D341Med (cell line): ENCODE results near the gene B3GNT4.
A peak's percentile ranks its signal among the peaks of the same experiment; 100 is the strongest.
"Not testable (repeated sequence)": the region's sequence is repeated elsewhere in the genome, so short reads cannot be mapped to it uniquely, and the experiment has no call there.

Experiments used
- DNase-seq: peaks from one replicate; pipeline ENCODE4 v3.0.0; 2012; ENCODE audit warnings: low spot score

Gene B3GNT4

GRCh38 chr12:122203301-122204166 is at the start of gene B3GNT4:
Gene B3GNT4 (plus strand): TSS chr12:122203709. CDS start chr12:122204619, 910 bp downstream.
- peak; percentile 79 for DNase-seq

GRCh38 chr12:122155705-122156104 is 47.8 kb upstream of the B3GNT4 start:
- DNase-seq = no peak

DNA sequence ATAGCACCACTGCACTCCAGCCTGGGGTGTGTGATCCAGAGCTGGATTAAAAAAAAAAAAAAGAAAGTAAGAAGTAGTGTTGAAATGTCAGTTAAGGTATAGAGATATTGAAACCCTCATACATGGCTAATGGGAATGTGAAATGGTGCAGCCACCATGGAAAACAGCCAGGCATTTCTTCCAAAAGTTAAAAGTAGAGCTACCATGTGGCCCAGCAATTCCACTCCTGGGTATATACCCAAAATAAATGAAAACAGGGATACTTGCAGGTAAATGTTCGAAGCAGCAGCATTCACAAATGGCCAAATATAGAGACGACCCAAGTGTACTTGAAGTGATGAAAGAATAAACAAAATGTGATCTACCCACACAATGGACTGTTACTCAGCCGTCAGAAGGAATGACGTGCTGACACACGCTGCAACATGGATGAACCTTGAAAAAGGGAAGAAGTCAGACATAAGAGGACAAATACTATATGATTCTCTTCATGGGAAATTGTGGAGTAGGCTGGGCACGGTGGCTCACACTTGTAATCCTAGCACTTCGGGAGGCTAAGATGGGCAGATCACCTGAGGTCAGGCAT is 44.7 kb upstream of the B3GNT4 start:
- no peak for DNase-seq

DNA sequence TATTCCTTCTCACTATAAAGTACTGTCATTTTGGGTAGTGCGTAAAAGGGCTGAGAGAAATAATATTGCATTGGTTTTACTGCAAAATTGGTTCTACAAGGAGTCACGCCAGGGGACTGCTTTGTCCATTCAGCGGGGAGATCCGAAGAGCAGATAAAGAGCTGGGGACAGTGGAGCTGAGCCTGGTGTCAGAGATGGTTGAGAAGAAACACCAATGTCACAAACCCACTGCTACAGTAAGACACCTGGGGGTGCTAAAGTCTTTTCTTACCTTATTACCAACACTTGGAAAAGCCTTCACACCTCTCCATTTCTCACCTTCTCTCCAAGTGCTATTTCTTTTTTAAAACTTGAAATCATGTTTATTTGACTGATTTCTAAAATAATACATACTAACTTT is 43.6 kb upstream of the B3GNT4 start:
- peak; percentile 38 for DNase-seq

DNA sequence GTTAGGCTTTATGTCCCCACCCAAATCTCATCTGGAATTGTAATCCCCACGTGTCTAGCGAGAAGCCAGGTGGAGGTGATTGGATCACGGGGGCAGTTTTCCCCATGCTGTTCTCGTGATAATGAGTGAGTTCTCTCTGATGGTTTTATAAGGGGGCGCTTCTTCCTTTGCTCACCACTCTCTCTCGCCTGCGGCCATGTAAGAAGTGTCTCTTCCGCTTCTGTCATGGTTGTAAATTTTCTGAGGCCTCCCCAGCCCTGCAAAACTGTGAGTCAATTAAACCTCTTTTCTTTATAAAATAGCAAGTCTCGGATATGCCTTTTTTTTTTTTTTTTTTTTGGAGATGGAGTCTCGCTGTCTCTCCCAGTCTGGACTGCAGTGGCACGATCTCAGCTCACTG is 42.7 kb upstream of the B3GNT4 start:
- DNase-seq = no peak

DNA sequence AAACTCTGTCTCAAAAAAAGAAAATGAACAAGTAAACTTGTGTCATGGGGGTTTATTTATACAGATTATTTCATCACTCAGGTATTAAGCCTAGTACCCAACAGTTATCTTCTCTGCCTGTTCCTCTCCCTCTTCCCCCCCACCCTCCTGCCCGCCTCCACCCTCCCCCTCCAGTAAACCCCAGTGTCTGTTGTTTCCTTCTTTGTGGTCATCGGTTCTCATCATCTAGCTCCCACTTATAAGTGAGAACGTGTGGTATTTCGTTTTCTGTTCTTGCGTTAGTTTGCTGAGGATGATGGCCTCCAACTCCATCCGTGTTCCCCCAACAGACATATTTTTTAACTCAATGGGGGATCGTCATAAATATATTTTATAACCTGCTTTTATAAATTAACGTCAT is 41.8 kb upstream of the B3GNT4 start:
- DNase-seq = no peak

- DNase-seq = no peak
These were observed 40.5 kb upstream of the B3GNT4 start for GRCh38 chr12:122162976-122163375.

DNA sequence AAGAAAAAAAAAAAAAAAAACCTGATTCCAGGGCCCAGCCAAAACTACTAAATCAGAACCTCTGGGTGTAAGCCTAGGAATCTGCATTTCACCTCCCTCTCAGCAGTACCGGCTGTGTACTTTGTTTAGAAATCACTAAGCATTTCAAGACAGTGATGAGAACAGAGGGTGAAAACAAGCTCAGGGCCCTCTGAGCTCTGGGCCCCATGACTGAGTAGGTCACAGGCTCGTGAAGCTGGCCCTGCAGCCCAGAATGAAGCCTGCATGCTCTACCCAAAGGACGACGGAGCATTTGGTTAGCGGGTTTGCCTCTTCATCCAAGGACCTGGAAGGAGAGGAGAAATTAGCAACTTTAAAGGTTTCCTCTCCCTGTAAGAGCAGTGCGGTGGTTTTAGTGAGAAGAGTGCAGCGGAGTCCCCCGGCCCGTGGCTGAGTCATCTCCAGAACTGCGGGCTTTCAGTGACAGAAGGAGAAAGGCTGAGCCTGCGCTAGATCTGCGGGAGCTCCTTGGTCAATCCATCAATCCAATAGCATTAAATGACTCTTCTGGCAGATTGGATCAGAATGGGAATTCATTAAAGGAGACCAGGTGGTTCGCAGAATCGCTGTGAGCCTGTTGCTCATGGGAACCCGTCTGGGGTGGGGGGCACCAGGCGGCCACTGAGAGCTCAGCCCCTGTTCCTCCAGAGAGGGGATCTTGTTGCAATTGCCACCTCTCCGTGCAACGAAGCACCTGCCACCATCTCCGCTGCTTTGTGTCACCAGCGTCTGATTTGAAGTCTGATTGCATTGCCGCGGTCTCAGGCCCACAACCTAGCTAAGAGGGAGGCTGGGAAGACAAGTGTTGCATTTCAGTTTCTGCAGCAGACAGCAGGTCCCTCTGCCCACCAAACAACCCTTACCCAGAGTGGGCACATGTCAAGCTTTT is 36.8 kb upstream of the B3GNT4 start:
- no peak for DNase-seq

- DNase-seq = no peak
These were observed 36.1 kb upstream of the B3GNT4 start for GRCh38 chr12:122167356-122167925.

- DNase-seq = no peak
These were observed 35.0 kb upstream of the B3GNT4 start for GRCh38 chr12:122168492-122168891.

DNA sequence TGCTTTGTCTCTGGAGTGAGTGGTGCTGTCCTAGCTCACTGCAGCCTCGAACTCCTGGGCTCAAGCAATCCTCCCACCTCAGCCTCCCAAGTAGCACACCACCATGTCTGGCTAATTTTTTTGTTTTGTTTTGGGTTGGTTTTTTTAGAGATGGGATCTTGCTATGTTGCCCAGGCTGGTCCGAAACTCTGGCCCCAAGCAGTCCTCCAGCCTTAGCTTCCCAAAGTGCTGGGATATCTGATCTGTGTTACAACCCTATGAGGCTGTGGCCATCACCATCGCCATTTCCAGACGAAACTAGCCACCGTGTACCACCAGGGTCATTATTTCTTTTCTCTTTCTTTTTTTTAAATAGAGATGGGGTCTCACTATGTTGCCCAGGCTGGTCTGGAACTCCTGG is 32.1 kb upstream of the B3GNT4 start:
- no peak for DNase-seq

DNA sequence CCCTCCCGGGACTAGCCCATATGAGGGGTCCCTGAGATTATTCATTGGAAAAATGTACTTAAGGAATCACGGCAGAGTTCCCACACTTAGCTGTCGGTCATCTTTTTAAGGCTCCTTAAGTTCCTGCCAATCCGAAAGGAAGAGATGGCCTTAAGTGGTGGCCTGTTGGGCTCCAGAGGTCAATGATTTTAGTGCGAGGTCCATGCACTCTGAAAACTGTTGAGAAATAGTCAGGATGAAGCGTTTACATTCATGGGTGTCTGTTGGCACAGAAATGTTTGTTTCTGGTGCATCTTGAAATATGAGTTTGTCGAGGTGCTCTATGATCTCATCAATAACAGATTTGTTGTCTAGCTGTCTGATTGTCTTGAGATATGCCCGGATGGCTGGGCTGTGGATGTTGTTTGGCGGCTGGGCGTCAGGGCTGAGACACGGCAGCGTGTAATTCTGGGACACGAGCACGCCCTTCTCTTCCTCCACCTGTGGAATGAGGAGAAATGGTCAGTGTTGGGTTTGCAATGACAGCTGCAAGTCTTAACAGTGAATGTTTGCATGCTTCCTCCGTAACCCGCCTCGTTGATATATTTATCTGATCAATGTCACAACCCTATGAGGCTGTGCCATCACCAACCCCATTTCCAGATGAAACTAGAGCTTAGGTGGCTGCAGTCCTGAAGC is 31.1 kb upstream of the B3GNT4 start:
- DNase-seq = no peak

DNA sequence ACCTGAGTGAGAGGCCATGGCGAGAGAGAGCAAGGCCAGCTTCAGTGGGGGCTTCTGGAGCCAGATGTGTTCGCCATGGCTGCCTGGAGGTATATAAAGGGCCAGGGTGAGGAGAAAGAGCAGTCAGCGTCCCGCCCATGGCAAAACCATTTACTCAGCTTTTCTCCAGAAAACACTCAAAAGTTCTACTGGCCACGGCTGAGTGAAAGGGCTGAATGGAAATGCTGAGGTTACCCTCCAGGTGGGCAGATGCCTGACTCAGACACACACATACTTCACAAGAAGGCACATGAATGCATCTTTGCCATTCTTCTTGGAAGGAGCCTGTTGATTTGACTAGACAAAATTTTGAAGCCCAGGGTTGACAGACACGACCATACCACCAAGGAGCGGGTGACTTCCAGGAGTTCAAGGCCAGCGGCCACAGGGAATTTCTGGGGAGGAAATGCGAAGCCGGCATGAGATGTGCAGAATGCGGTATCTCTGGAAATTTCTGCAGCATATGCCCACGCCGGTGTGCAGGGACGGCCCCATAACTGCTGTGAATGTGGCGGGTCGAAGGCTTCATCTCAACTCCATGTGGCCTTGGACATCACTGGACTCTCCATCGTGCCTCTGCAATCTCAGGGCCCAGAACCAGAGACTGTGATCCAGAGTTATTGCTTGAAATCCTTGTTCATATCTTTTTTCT is 29.2 kb upstream of the B3GNT4 start, which contains the start of gene IL31:
TSS of gene IL31 (minus strand) at position 67 of the 691 bp plus-strand sequence. CDS start at position 18, 49 bp downstream.
- no peak for DNase-seq

DNA sequence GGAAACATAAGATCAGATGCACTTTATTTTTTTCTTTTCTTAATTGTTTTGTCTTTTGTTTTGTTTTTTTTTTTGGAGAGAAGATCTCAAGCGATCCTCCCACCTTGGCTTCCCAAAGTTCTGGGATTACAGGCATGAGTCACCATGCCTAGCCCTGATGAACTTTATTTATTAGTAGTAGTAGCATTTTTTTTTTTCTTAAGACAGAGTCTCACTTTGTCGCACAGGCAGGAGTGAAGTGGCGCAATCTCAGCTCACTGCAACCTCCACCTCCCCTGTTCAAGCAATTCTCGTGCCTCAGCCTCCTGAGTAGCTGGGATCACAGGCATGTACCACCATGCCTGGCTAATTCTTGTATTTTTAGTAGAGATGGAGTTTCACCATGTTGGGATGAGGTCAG is 27.0 kb upstream of the B3GNT4 start:
- DNase-seq = not testable (repeated sequence)

GRCh38 chr12:122182887-122183587 is 20.5 kb upstream of the B3GNT4 start, which contains the start of gene LRRC43:
Gene LRRC43 (plus strand): TSS chr12:122183123. CDS start chr12:122183145, 22 bp downstream.
- peak; percentile 86 for DNase-seq

GRCh38 chr12:122183588-122183940 is 19.9 kb upstream of the B3GNT4 start:
- DNase-seq = no peak

GRCh38 chr12:122184517-122184916 is 19.0 kb upstream of the B3GNT4 start:
- no peak for DNase-seq

- DNase-seq = no peak
These were observed 18.4 kb upstream of the B3GNT4 start for GRCh38 chr12:122185079-122185478.

- DNase-seq = no peak
These were observed 17.9 kb upstream of the B3GNT4 start for GRCh38 chr12:122185494-122186082.

DNA sequence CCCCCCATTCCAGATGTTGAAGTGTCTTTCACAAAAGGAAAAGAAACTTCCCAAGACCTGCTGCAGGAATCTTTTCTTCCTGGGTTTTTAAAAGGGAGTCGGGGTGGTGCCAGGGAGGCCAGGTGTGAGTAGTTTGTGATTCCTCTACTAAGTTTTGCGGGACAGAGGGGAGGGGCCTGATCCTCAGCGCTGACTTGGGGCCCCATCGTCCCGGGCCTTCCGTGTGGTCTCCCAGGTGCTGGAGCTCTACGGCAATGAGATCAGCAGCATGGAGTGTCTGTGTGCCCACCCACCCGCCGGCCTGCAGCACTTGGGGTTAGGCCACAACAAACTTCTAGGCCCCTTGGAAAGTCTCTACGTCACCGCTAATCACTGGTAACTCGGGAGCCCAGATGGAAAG is 16.0 kb upstream of the B3GNT4 start:
- no peak for DNase-seq
